LHCN-M2 (cell line): ENCODE results near the gene RBM47. TPM values are rescaled to one million over a fixed set of nuclear protein-coding genes. Genes with fewer than 3 reads are reported as not detected.
"Not testable (repeated sequence)": the region's sequence is repeated elsewhere in the genome, so short reads cannot be mapped to it uniquely, and the experiment has no call there.

Experiments used
- DNase-seq: peaks from one replicate; pipeline ENCODE4 v3.0.0-alpha.2; 2012; ENCODE audit warnings: low read depth
- total RNA-seq: library from RNA; depleted of rRNA; stranded (reverse); fragments of >200 nt; gene quantifications from 2 replicates; pipeline ENCODE4 v1.2.3, GENCODE V29; 2014

The RBM47 gene
- total RNA-seq, 1 experiment from 2014 or later, result 0.17 TPM

DNA sequence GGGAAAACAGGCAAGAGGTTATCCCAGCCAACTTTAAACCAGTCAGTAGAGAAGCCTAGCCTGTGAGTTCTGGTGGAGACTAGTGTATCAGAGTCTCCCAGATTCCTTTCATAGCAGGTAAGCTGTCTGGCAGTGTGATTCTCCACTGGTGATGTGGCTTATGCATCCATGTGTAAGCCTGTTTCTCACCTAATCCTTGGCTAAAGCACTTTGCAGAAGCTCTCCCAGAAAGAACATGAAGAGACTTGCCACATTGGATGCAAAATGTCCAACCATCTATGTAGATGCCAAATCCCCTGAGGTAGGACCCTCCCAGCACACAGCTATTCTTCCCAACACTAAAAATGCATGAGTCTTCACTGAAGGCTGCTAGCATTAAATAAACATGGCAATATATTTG, 182.8 kb downstream of the RBM47 start:
- DNase-seq, result no peak

DNA sequence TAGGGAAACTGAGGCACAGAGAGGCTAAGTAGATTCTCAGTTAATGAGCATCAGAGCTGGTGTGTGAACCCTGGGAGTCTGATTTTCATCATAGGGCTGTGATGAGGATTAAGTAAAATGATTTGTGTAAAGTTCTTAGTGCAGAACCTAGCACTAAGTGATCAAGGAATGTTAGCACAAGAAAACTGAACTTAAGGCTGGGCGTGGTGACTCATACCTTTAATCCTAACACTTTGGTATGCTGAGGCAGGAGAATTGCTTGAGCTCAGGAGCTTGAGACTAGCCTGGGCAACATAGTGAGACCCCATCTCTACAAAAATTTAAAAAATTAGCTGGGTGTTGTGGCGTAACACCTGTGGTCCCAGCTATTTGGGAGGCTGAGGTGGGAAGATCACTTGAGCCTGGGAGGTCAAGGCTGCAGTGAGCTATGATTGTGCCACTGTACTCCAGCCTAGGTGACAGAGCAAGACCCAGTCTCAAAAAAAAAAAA, 183.4 kb downstream of the RBM47 start:
- DNase-seq, result not testable (repeated sequence)

- DNase-seq, result no peak
These were observed 184.0 kb downstream of the RBM47 start for GRCh38 chr4:40445671-40446070.

DNA sequence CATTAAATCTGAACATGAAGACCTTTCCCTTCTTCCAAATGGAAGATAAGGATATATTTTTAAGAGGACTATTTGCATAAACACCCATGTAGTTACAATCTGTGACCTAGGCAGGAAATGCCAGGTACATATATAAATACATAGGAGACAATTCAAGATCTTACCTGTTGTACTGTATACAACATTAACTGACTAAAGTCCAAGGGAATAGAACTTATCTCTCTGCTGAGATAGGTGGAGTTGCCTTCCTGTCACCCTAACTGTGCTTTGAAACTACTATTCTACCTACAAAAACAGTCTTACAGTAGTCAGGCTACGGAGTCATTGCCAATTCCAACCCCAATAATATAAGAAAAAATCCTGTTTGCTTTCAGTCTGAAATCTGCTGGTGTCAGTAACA, 188.2 kb downstream of the RBM47 start:
- no peak for DNase-seq

DNA sequence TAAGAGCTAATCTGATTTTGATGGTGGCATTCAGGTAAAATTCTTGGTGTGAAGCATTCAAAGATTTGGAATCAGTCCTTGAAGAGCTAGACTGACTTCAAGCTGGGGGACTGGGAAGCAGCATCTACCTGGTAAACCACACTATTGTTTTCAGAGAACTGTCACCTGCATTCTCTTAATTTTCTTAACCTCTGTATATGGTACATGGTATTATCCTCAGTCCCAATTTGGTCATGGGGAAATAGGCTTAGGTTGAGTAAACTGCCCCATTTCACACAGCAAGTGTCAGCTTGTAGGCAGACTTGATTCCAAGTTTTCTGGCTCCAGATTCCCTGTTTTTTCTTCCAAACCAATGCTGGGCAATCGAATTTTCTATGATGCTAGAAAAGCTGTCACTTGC, 190.1 kb downstream of the RBM47 start:
- no peak for DNase-seq

- DNase-seq, result no peak
These were observed 191.2 kb downstream of the RBM47 start for GRCh38 chr4:40438384-40439026.

GRCh38 chr4:40437741-40438383, 191.8 kb downstream of the RBM47 start:
- DNase-seq, result no peak

GRCh38 chr4:40435306-40435705, 194.4 kb downstream of the RBM47 start:
- not testable (repeated sequence) for DNase-seq

DNA sequence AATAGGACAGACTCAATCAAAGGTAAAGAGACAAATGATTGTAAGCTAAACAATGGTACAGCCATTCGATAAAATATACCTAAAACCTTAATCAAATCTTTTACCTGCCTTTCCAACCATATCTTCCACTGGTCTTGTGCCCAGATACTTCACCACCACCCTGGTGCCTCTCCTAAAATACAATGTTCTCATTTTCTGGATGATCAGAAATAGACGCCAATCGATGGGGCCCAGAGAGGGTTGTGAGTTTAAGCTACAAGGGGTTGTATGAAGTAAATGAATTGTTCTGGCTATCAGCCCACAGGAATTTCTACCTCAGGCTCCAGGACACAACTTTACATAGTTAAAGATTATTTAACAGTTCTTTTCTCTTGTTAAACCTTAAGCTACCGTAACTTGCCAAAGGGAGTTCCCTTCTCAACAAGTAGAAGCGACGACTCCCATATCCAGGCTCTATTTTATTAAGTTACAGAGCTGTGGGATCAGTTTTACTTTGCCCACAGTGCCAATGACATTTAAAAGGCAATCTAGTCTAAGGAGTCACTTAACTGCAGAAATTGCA, 195.5 kb downstream of the RBM47 start:
- no peak for DNase-seq

DNA sequence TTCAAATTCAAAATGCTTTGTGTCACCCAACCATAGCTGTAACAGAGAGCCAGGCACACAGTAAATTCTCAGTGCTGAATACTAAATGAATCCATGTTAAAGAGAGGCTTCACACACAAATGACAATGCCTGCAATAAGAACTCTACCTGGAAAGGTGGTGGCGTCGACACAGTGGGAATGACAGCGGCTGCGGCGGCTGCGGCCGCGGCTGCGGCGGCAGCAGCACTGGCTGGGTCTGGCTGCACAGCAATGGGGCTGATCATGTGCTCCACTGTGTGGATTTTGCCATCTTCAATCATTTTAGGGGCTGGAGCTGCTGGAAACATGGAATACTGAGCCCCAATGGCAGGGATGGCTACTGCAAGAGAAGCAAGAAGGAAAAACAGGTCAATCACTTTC, 197.2 kb downstream of the RBM47 start:
- DNase-seq, result no peak

- DNase-seq, result not testable (repeated sequence)
These were observed 201.8 kb downstream of the RBM47 start for GRCh38 chr4:40427871-40428270.

DNA sequence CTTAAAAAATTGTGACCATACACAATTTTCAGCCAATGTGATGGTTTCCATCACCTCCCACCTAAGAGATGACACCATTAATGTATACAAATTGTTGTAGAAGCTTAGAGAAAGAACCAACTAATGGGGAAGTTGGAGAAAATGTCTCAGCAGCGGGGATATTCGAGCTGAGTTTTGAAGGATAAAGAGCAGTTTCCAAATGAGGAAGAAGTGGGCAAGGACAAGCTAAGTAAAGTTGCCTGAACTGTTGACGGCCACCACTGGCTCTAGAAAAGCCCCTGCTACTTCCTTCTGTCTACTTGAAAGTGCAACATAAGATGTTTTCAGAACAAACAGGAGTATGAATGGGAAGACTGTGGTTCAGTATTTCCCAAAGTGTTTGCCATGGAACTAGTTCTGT, 202.5 kb downstream of the RBM47 start:
- no peak for DNase-seq

- DNase-seq, result no peak
These were observed 203.7 kb downstream of the RBM47 start for GRCh38 chr4:40425799-40426574.

GRCh38 chr4:40423735-40424134, 205.9 kb downstream of the RBM47 start:
- DNase-seq, result peak; percentile 14

- no peak for DNase-seq
These were observed 207.6 kb downstream of the RBM47 start for GRCh38 chr4:40421839-40422708.

DNA sequence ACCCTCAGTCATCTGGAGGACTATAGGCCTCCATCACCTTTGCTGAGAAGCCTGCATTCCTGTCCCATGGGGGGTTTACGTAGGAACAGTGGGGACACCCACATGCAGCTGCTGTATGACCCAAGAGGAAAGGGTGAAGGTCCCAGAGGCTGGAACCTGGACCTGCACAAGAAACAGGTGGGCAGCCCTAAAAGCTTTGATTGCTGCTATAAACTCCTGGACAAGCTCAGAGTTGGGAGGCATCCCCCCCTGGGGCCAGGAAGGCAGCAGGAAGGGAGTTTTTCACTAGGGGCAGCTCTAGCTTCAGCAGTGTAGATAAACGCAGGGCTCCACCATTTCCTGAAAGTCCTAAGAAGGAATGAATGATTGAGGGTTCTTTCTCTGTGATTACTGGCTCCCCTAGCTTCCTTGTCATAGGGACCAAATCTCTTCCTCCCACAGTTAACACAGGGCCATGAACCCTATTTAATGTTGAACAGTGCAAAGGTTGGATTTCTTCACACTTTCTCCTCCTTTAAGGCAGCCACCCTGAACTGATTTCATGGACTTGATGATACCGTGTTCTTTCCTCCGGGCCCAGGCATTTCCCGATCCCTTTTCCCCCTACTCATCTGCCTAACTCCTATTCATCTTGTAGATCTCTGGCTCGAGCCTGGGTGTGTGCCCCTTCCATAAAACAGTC, 210.3 kb downstream of the RBM47 start:
- DNase-seq, result no peak

- DNase-seq, result no peak
These were observed 211.0 kb downstream of the RBM47 start for GRCh38 chr4:40418430-40419230.

GRCh38 chr4:40417941-40418340, 211.7 kb downstream of the RBM47 start:
- DNase-seq, result no peak

- DNase-seq, result no peak
These were observed 215.0 kb downstream of the RBM47 start for GRCh38 chr4:40414673-40415072.
